GM10266 (cell line): ENCODE results near the gene CCDC38.

Experiments used
- DNase-seq: peaks from one replicate; pipeline ENCODE4 v3.0.0; 2012; ENCODE audit errors: extremely low spot score
- CTCF ChIP-seq: IDR thresholded peaks from 2 replicates; pipeline ENCODE4 v1.5.1; 2012; ENCODE audit warnings: mild to moderate bottlenecking, low read depth; ENCODE audit not compliant: control insufficient read depth, insufficient read depth; ENCODE audit errors: missing control alignments

CCDC38 gene

GRCh38 chr12:95982602-95983001 is 40.2 kb upstream of the CCDC38 start:
- DNase-seq = no peak
- no peak for TF ChIP-seq CTCF

DNA sequence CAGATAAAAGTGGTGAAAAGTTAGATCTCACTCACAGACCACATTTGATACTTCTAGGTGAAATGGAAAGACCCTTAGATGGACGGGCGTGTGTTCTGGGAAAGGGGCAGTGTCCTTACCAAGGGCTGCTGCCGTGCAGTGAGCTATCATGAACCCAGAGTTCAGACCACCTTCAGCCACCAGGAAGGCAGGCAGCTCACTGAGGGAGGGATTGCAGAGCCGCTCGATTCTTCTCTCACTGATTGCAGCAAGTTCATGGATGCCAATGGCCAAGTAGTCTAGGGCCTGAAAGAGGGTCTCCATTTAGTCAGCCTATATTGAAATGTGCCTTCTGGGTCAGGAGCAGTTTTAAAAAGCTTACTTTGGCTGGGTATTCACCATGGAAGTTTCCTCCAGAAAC is 38.0 kb upstream of the CCDC38 start:
- TF ChIP-seq CTCF = no peak
- no peak for DNase-seq

GRCh38 chr12:95978774-95979173 is 36.4 kb upstream of the CCDC38 start:
- no peak for TF ChIP-seq CTCF
- DNase-seq = no peak

DNA sequence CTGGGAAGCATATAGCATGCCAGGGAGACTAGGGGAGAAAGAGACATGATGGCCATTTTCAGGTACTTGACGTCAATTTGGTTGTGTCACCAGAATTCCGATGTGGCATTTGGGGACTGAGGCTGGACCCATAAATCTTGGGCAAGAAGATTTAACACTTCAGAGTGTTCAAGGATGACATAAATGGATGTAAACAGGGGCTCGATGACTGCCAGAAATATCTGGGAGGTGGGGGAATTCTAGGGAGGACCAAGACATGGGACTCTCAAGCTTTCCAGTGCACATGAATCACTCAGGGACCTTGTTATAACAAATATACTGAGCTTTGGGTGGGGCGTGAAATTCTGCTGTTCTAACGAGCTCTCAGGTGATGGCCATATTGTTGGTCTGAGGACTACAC is 35.9 kb upstream of the CCDC38 start:
- no peak for TF ChIP-seq CTCF
- no peak for DNase-seq

GRCh38 chr12:95977764-95978305 is 35.4 kb upstream of the CCDC38 start:
- DNase-seq = no peak
- no peak for TF ChIP-seq CTCF

- TF ChIP-seq CTCF = no peak
- no peak for DNase-seq
Observed at GRCh38 chr12:95976416-95976832, 34.0 kb upstream of the CCDC38 start.

DNA sequence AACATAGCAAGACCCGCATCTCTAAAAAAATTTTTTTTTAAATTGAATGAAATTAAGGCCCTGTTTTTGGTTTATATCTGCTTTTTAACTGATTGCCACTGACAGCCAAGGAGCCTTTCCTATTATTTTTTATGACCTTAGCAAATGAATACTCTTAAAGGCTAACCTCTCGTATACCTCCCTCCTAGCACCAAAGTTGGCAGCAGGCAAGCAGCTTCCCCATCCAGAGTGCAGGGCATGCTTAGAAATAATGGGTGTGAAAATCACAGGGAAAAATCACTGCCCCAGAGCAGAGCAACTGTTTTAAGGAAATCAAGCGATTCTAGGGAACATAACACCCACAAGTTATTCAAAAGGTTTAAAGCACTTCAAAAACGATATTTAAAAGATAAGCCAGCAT is 33.1 kb upstream of the CCDC38 start:
- no peak for DNase-seq
- TF ChIP-seq CTCF = no peak
